Measurements from ENCODE around the gene UBIAD1. TPM values are rescaled to one million over a fixed set of nuclear protein-coding genes. Genes with fewer than 3 reads are reported as not detected.

The UBIAD1 gene
- total and polyA plus RNA-seq, 2 of the 13 experiments (the other 11 are each of a cell fraction or from before 2014, with no cell fraction given) = 16.9 to 20.4 TPM

DNA sequence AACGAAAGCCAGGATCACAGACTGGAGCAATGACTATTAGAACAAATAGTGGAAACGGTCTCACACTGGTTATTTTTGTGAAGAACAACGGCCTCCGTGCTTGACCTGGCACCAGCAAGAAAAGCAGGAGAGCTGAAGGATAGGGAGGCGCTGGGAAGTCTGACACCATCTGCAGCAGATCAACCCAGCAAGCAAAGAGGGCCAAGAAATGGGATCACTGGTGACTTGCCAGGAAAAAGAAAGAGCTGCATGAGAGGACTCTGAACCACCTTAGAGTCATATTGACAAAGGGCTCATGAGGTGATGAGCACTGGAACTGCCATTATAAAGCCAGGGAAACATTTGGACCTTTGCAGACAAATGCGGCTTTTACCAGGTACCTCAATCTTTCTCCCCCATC is 35.6 kb upstream of the UBIAD1 start:
- H3K4me2 ChIP-seq (ENCODE audit: low read depth, low read length) = no peak overlapping the region
- H3K4me3 ChIP-seq (replicated peaks in 1 of 3; ENCODE audit: insufficient read depth in 1 of 3, low read depth in 2 of 3, low read length in 3 of 3) = no peak overlapping the region
- no peaks in the 10 kb centered on the region for H3K79me2 ChIP-seq (ENCODE audit: insufficient read depth, low read length)
- no peak for TF ChIP-seq ZNF761 (CRISPR knock-in tag; conservative IDR thresholded peaks at IDR 0.05)
- no peak for TF ChIP-seq ZBTB3 (CRISPR knock-in tag; IDR thresholded peaks at IDR 0.05; ENCODE audit: borderline replicate concordance, low read depth)
- TF ChIP-seq ZNF615 (CRISPR knock-in tag; IDR thresholded peaks at IDR 0.05; ENCODE audit: borderline replicate concordance) = no peak
- TF ChIP-seq GTF3A (CRISPR knock-in tag; conservative IDR thresholded peaks at IDR 0.05) = no peak
- TF ChIP-seq ZNF263 (CRISPR knock-in tag; IDR thresholded peaks at IDR 0.05) = no peak
- TF ChIP-seq MYC (CRISPR knock-in tag; IDR thresholded peaks at IDR 0.05; ENCODE audit: borderline replicate concordance) = no peak
- no peak for TF ChIP-seq HDAC6 (IDR thresholded peaks at IDR 0.05; ENCODE audit: low read depth, low read length)
- no peak for TF ChIP-seq KAT2B (IDR thresholded peaks at IDR 0.05; ENCODE audit: borderline replicate concordance, low read depth, low read length)
- TF ChIP-seq ZNF530 (CRISPR knock-in tag; IDR thresholded peaks at IDR 0.05; ENCODE audit: low read depth) = no peak
- no peak for TF ChIP-seq CBX2 (IDR thresholded peaks at IDR 0.05; ENCODE audit: low read depth, low read length)
- no peak for TF ChIP-seq CBX2 (CRISPR knock-in tag; IDR thresholded peaks at IDR 0.05; ENCODE audit: low read depth)
- TF ChIP-seq TARDBP (CRISPR knock-in tag; IDR thresholded peaks at IDR 0.05) = no peak
- no peaks in the 10 kb centered on the region for H3K4me1 ChIP-seq (ENCODE audit: insufficient read depth, low read length)
- H3K27ac ChIP-seq (ENCODE audit: extremely low read length, insufficient read depth, low read length) = no peak overlapping the region
- no TSS peak for BruUV-seq (replicated peaks)
- intact Hi-C loops (cut with micrococcal nuclease; ENCODE audit: unreplicated experiment) = no loop called here
- ChIA-PET CTCF (ENCODE audit: low intra/inter-chr PET ratio, low total read pairs) (no interaction called here), POLR2A (no interaction called here)
- no peaks in the 10 kb centered on the region for H3K9me3 ChIP-seq (ENCODE audit: low read length)
- over 99% methylated on average over 6 of the region's 6 CpGs for WGBS (ENCODE audit: low lambda C conversion rate)
- ATAC-seq (no peak), FAIRE-seq (no peak), DNase-seq (ENCODE audit: low spot score) (no peak)
- H3K27me3 ChIP-seq (ENCODE audit: control insufficient read depth in 1 of 2, insufficient read depth in 2 of 2, low read length in 2 of 2) = no peaks in the 10 kb centered on the region
- H3K9ac ChIP-seq (ENCODE audit: insufficient read depth, low read depth, low read length) = no peak overlapping the region
- peaks cover 28 to 73% of the 10 kb centered on the region in 2 experiments for H3K36me3 ChIP-seq (replicated peaks in 1 of 2; ENCODE audit: control insufficient read depth in 1 of 2, insufficient read depth in 2 of 2, low read length in 2 of 2)
- H4K20me1 ChIP-seq (ENCODE audit: insufficient read depth, low read length) = no peaks in the 10 kb centered on the region
- H2AFZ ChIP-seq (ENCODE audit: low read length) = no peak overlapping the region
- in situ Hi-C loops (cut with HindIII; ENCODE audit: extremely low pct_ligation_motif_present, low pct_unique_long_range_greater_than_20kb) = no loop called here

Data from HepG2 (cell line).